ENCODE results near the gene TARBP1.
A peak's percentile ranks its signal among the peaks of the same experiment; 100 is the strongest.

Gene TARBP1

GRCh38 chr1:234495231-234495990, 16.4 kb upstream of the TARBP1 start:
- peaks cover 50% of the 10 kb centered on the region for H3K4me1 Mint-ChIP-seq (ENCODE audit: low read depth)
- no peaks in the 10 kb centered on the region for H3K36me3 Mint-ChIP-seq (ENCODE audit: low read depth)
- H3K27me3 Mint-ChIP-seq, result peaks cover 6% of the 10 kb centered on the region
- H3K4me3 Mint-ChIP-seq, result peak overlapping the region; percentile 6
- H3K27ac Mint-ChIP-seq, result peak overlapping the region; percentile 46
- H3K9me3 Mint-ChIP-seq, result no peaks in the 10 kb centered on the region

GRCh38 chr1:234494049-234494448, 15.1 kb upstream of the TARBP1 start:
- H3K27ac Mint-ChIP-seq, result no peak overlapping the region
- H3K27me3 Mint-ChIP-seq, result peaks cover 6% of the 10 kb centered on the region
- no peak overlapping the region for H3K4me3 Mint-ChIP-seq
- no peaks in the 10 kb centered on the region for H3K9me3 Mint-ChIP-seq
- no peaks in the 10 kb centered on the region for H3K36me3 Mint-ChIP-seq (ENCODE audit: low read depth)
- peaks cover 46% of the 10 kb centered on the region for H3K4me1 Mint-ChIP-seq (ENCODE audit: low read depth)

DNA sequence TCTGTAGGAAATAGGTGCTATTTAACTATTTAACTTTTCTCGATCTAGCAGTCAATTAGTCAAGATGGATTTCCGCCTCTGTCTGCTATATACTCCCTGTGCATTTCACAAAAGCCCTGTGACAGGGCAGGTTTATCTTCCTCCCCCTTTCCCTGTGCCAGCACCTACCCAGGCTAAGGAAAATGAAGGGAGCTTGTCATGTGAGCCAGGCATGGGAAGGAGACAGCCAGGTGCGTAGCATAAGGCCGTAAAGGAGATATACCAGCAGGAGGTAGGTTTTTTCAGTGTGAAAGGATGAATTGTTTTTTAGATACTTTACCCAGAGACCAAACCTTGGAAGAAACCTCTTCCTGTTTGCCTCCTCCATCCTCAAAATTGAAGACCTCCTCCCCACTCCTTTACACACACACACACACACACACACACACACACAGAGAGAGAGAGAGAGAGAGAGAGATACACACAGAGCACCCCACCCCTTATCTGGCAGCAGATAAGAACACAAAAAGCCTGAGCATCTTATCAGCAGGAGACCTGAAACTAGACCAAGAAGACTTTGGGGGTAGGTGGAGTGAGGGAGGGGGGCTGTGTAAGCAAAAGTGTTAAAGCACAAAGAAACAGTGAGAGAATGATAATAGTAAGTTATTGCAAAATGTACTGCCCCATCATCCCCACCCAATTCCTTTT, 12.0 kb upstream of the TARBP1 start:
- H3K9me3 Mint-ChIP-seq, result no peaks in the 10 kb centered on the region
- no peak overlapping the region for H3K4me3 Mint-ChIP-seq
- H3K36me3 Mint-ChIP-seq (ENCODE audit: low read depth), result no peaks in the 10 kb centered on the region
- peaks cover 6% of the 10 kb centered on the region for H3K27me3 Mint-ChIP-seq
- peaks cover 57% of the 10 kb centered on the region for H3K4me1 Mint-ChIP-seq (ENCODE audit: low read depth)
- H3K27ac Mint-ChIP-seq, result peak overlapping the region; percentile 70

DNA sequence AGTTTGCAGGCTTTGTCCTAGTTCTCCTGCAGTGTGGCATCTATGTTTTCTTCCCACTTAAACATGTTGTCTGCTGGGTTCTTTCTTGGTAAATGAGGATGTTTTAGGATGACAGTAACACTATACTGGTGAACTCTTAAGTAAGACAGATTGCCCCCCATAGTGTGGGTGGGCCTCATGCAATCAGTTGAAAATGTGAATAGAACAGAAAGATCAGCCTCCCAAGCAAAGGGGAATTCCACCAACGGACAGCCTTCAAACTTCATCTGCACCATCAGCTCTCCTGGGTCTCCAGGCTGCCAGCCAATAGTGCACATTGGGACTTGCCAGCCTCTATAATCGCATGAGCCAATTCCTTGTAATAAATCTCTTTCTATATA, 10.7 kb upstream of the TARBP1 start:
- Mint-ChIP-seq H3K4me1 (ENCODE audit: low read depth) (peaks cover 45% of the 10 kb centered on the region), H3K9me3 (no peaks in the 10 kb centered on the region), H3K4me3 (no peak overlapping the region), H3K27ac (no peak overlapping the region), H3K27me3 (peaks cover 6% of the 10 kb centered on the region), H3K36me3 (ENCODE audit: low read depth) (no peaks in the 10 kb centered on the region)

DNA sequence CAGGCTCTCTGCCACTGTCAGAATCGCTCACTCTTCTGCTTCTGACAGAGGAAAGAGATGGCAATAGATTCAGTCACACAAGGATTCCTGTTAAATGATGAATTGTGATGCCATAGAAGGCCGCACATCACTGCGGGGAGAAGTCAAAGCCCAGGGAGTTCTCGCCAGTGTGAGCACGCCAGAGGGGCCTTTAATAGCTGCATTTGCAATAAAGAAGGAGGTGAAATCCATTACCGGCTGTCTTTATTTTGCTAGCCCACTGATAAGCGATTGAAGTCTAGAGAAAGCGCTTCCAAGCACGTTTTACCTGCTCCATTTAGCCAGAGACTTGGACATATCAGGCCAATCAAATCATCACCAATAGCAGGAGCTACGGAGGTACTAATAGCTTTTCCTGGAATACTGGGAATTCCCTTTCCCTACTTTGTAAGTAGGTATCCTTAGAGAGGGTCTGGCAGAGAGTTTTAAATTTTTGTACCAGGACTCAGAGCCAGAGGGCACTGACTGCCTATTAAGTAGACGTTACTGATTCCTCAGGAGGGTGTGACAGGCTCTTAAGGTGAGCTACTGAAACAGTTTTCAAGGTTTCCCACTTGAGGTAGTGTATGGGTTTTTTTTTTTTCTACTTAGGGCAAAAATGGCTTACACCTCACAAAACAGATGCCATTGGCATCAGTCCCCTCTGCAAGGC, 10.2 kb upstream of the TARBP1 start:
- Mint-ChIP-seq H3K27me3 (peaks cover 6% of the 10 kb centered on the region), H3K4me1 (ENCODE audit: low read depth) (peaks cover 44% of the 10 kb centered on the region), H3K27ac (no peak overlapping the region), H3K4me3 (no peak overlapping the region), H3K9me3 (no peaks in the 10 kb centered on the region), H3K36me3 (ENCODE audit: low read depth) (no peaks in the 10 kb centered on the region)

DNA sequence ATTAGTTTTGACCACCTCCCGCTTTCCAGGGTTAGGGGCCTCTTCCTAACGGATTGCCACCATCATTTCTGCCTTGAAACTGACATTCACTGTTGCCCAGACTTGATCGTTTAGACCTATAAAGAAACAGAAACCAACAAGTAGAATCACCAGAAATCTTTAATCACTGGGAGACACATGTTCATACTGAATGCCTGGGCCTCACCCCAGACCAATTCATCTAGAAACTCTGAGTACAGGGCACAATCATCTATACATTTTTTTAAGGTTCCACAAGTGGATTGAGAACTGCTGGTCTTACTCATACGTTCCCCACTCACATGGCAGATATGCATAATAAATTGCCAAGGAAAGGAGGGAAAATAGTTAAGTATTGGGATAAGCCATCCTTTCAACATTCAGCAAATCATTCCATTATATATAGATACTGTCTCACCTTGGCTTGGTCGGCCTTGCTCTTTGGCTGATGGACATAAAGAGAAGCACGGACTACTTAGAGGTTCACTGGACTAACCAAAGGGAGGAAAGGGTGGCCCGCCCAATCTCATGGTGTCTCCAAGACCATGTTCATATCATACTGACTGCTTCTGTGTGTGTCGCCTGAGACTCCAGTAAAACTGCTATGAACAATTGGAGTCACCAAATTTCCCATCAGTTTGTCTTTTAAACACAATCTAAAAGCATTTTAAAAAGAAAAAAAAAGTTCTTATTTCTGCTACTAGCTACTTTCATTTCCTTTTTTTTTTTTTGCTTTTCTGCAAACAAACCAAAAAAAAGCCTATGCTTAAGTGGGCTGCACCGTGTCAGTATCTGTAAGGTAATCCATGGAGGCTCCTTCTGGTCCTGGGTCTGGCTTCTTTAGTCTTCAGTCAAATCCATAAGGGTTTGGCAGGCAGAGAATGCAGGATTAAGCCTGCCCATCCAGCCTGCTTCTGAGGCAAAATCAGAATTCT, 9.4 kb upstream of the TARBP1 start:
- Mint-ChIP-seq H3K27ac (peak overlapping the region; percentile 95), H3K4me1 (ENCODE audit: low read depth) (peaks cover 44% of the 10 kb centered on the region), H3K9me3 (no peaks in the 10 kb centered on the region), H3K4me3 (peak overlapping the region; percentile 61), H3K36me3 (ENCODE audit: low read depth) (no peaks in the 10 kb centered on the region), H3K27me3 (peaks cover 6% of the 10 kb centered on the region)

DNA sequence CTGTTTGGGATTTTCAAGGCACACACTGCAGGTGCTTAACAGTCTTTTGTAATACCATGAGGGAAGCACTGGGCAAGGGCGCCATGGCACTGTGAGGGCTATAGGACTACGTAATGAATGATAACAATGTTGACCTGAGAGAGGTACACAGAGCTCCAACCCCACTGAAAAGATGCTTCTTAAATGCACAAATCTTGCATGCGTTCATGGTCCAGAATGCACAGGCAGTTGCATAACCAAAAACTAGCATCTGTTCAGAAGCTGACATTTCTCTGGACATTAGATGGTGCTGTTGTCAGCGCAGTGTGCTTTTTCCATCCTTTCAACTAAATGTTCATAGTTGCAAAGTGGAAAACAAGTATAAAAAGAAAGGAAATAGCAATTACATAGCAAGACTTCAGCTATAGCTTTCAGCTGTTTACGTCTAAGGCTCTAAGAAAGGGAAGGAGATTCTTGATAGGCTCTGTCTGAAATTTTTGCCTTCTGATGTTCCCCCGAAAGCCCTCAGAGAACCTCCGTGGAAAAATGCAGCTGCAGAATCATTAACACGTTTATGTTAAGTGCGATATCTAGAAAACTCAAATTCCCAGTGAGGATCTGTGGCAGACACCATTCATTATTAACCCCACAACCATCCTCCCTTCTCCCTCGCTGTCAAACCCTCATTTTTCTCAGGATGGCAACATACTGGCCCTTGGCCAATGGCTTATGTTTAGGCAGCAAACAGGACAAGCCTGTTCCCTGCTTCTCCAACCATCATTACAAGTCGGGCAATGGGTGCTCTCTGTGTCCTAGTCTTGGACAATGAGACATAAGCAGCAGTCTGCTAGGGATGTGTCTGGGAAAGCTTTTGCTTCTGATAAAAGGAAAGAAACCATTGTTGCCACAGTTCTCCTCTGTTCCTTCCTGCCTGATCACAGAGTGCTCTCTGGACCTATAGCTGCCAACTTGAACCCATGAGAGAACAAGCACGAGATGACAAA, 8.2 kb upstream of the TARBP1 start:
- H3K27ac Mint-ChIP-seq, result peak overlapping the region; percentile 95
- H3K9me3 Mint-ChIP-seq, result no peaks in the 10 kb centered on the region
- H3K4me1 Mint-ChIP-seq (ENCODE audit: low read depth), result peaks cover 44% of the 10 kb centered on the region
- H3K36me3 Mint-ChIP-seq (ENCODE audit: low read depth), result no peaks in the 10 kb centered on the region
- H3K4me3 Mint-ChIP-seq, result peak overlapping the region; percentile 61
- H3K27me3 Mint-ChIP-seq, result peaks cover 14% of the 10 kb centered on the region

DNA sequence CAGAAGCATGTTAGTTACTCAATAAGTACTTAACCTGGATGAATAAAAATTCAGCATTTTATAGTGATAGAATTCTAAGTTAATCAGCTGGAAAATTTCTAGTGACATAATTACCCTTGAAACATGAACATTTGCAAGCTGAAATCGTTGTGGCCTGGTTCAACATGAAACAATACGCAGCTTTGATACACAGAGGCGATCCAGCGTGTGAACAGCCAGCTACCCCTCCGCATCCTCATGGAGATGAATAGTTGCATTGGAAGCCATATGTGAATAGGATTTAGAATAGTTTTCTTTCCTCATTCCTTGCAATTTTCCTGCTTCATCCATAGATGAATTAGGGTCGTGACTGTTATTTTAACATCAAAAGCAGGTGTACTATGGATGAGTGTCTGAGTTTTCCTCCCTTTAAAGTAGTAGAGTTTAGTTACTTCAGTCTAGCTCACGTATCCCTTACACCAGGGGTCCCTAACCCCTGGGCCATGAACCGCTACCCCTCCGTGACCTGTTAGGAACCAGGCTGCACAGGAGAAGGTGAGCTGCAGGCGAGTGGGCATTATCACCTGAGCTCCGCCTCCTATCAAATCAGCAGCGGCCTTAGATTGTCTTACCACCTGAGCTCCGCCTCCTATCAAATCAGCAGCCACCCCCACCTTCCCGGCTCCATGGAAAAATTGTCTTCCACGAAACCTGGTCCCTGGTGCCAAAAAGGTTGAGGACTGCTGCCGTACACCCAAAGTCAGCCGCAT, 6.2 kb upstream of the TARBP1 start:
- no peaks in the 10 kb centered on the region for H3K36me3 Mint-ChIP-seq (ENCODE audit: low read depth)
- peaks cover 44% of the 10 kb centered on the region for H3K4me1 Mint-ChIP-seq (ENCODE audit: low read depth)
- H3K9me3 Mint-ChIP-seq, result no peaks in the 10 kb centered on the region
- no peak overlapping the region for H3K27ac Mint-ChIP-seq
- no peak overlapping the region for H3K4me3 Mint-ChIP-seq
- peaks cover 15% of the 10 kb centered on the region for H3K27me3 Mint-ChIP-seq

DNA sequence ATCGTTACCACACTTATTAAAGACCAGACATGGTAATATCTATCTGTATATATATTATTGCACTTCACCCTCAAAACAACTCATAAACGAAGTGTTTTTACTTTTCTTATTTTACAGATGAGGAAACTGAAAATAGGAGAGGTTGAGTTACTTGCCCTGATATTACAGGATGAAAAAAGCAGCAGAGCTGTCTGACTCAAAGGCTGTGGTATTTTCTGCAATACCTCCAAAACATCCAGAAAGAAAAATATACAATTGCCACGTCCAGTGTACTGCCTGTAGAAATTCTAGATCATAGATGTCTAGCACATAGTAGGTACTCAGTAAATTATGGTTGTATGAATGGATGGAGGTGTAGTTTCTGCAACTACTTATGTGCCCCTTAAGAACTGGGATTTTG, 5.2 kb upstream of the TARBP1 start:
- Mint-ChIP-seq H3K4me1 (ENCODE audit: low read depth) (peaks cover 45% of the 10 kb centered on the region), H3K4me3 (no peak overlapping the region), H3K36me3 (ENCODE audit: low read depth) (no peaks in the 10 kb centered on the region), H3K27ac (no peak overlapping the region), H3K9me3 (no peaks in the 10 kb centered on the region), H3K27me3 (peaks cover 15% of the 10 kb centered on the region)

DNA sequence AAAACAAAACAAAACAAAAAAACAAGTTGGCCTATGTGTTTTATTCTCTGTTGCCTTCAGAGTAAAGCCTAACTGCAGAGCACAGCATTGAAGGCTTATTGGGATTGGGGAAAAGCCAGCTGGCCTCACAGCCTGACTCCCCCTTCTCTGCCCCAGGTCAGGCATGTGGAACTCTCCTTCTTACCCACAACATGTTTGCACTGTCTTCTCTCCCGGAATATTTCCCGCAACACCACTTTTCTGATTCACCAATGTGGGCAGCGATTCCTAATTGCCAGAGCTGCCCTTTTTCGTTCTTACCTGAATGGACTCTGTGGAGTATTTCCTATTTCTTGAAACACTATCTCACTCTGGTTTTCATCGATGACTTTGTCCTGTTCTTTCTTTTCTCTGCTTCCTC, 2.8 kb upstream of the TARBP1 start:
- Mint-ChIP-seq H3K27ac (peak overlapping the region; percentile 0), H3K9me3 (no peaks in the 10 kb centered on the region), H3K4me3 (no peak overlapping the region), H3K27me3 (peaks cover 15% of the 10 kb centered on the region), H3K36me3 (ENCODE audit: low read depth) (no peaks in the 10 kb centered on the region), H3K4me1 (ENCODE audit: low read depth) (peaks cover 33% of the 10 kb centered on the region)

GRCh38 chr1:234479866-234480265, 887 bp upstream of the TARBP1 start:
- H3K4me1 Mint-ChIP-seq (ENCODE audit: low read depth), result peaks cover 51% of the 10 kb centered on the region
- peaks cover 7% of the 10 kb centered on the region for H3K36me3 Mint-ChIP-seq (ENCODE audit: low read depth)
- peaks cover 15% of the 10 kb centered on the region for H3K27me3 Mint-ChIP-seq
- H3K9me3 Mint-ChIP-seq, result no peaks in the 10 kb centered on the region
- no peak overlapping the region for H3K4me3 Mint-ChIP-seq
- H3K27ac Mint-ChIP-seq, result no peak overlapping the region

DNA sequence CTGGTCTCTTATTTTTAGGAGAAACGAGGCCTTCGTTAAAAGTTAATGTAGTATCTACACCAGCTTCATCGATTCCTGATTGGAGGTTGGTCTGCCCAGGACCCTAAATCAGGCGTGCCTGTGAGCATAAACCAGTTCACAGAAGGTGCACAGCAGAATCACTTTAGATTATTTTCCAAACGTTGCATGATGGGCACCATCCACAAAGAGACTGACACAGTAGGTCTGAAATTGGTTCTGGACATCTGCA, 256 bp upstream of the TARBP1 start:
- H3K36me3 Mint-ChIP-seq (ENCODE audit: low read depth), result peaks cover 11% of the 10 kb centered on the region
- peaks cover 15% of the 10 kb centered on the region for H3K27me3 Mint-ChIP-seq
- H3K9me3 Mint-ChIP-seq, result no peaks in the 10 kb centered on the region
- H3K4me3 Mint-ChIP-seq, result peak overlapping the region; percentile 66
- H3K27ac Mint-ChIP-seq, result no peak overlapping the region
- peaks cover 57% of the 10 kb centered on the region for H3K4me1 Mint-ChIP-seq (ENCODE audit: low read depth)

- Mint-ChIP-seq H3K27me3 (peaks cover 14% of the 10 kb centered on the region), H3K4me3 (peak overlapping the region; percentile 92), H3K27ac (peak overlapping the region; percentile 73), H3K4me1 (ENCODE audit: low read depth) (peaks cover 68% of the 10 kb centered on the region), H3K36me3 (ENCODE audit: low read depth) (peaks cover 11% of the 10 kb centered on the region), H3K9me3 (no peaks in the 10 kb centered on the region)
Measured at GRCh38 chr1:234478152-234478480, 863 bp downstream of the TARBP1 start.
